Glomerular visceral epithelial cell (primary cell): ENCODE measurements around the gene GALM.
A peak's percentile ranks its signal among the peaks of the same experiment; 100 is the strongest.
"Not testable (repeated sequence)": the region's sequence is repeated elsewhere in the genome, so short reads cannot be mapped to it uniquely, and the experiment has no call there.

Experiments used
- DNase-seq: peaks from one replicate; pipeline ENCODE4 v3.0.0-alpha.2; 2016; ENCODE audit errors: extremely low spot score

GALM gene

DNA sequence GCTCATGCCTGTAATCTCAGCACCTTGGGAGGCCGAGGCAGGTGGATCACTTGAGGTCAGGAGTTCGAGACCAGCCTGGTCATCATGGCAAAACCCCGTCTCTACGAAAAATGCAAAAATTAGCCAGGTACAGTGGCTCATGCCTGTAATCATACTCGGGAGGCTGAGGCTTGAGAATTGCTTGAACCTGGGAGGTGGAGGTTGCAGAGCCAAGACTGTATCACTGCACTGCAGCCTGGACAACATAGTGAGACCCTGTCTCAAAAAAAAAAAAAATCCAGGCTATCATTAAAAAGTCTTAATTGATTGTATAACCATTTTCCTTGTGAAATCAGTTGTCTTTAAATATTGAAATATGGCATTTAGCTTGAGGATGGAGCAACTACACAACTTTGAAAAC lies 15.0 kb downstream of the GALM start:
- DNase-seq: not testable (repeated sequence)

DNA sequence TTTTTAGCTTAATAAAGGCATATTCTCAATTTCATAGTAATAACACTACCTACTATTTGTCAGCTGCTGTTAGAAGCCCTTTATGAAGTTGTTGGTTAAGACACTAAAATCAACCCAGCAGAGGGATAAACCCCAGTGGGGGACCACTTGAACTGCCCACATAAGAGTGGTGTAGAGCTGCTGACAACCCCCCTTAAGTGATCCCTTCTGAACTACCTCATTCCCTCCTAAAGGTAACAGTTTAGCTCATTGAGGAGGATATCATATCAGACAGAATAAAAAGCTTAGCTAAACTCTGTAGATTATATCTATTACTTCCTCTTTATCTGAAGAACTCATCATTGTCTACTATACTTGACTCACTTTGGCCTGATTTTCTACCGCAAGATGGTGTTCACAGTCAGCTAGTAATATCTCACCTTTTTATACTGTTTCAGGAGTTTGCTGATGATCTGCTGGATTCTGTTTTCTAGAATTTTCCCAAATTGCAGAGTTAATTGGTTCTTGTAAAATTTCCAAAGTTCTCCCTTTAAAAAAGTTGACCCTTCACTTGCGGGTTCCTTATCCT lies 16.2 kb downstream of the GALM start:
- DNase-seq: no peak

DNA sequence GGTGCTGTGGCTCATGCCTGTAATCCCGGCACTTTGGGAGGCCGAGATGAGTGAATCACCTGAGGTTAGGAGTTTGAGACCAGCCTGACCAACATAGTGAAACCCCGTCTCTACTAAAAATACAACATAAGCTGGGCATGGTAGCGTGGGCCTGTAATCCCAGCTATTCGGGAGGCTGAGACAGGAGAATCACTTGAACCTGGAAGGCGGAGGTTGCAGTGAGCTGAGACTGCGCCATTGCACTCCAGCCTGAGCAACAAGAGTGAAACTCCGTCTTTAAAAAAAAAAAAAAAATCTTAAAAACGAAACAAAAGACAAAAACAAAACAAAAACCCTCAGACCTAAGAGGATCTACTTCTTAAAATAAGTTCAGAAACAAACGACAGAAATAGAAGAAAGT lies 16.7 kb downstream of the GALM start:
- not testable (repeated sequence) for DNase-seq

DNA sequence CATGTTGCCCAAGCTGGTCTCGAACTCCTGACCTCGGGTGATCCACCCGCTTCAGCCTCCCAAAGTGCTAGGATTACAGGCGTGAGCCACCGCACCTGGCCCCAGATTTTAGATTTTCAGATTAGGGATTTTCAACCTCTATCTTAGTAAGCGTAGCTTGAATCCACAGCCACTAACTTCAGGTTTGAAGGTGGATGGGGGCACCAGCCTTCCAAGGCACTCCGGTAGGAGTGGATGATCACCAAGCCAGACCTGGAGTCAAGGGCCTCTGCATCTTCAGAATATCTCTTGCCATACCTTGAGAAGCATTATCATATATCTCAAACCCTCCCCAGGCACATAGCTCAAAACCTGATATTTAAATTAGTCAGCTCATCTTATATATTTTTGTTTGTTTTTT lies 17.9 kb downstream of the GALM start:
- DNase-seq: no peak

DNA sequence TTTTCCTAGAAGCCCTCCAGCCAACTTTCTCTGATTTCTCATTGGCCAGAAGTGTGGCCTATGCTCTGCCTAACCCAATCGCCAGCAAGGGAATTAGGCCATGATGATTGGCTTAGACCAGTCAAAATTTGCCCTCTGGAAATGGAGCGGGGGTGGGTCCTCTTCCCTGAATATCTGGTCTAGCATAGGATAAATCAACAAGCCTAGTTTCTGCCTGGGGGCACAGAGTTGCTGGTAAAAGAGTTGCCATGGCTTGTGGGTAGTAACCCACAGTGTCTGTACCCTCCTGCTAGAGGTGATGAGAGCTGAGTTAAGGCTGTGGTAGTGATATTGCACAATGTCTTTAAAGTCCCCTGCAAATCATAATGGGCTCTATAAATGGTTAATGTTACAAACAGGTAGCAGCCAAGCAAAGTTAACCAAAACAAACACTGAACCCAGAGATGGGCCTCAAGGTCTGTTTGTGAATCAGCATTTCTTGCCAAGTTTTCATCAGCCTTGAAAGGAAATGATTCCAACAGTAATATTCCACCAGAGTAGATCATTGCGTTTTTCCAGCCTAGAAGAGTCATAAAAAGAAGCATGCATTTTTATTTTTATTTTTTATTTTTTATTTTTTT lies 19.3 kb downstream of the GALM start:
- no peak for DNase-seq

DNA sequence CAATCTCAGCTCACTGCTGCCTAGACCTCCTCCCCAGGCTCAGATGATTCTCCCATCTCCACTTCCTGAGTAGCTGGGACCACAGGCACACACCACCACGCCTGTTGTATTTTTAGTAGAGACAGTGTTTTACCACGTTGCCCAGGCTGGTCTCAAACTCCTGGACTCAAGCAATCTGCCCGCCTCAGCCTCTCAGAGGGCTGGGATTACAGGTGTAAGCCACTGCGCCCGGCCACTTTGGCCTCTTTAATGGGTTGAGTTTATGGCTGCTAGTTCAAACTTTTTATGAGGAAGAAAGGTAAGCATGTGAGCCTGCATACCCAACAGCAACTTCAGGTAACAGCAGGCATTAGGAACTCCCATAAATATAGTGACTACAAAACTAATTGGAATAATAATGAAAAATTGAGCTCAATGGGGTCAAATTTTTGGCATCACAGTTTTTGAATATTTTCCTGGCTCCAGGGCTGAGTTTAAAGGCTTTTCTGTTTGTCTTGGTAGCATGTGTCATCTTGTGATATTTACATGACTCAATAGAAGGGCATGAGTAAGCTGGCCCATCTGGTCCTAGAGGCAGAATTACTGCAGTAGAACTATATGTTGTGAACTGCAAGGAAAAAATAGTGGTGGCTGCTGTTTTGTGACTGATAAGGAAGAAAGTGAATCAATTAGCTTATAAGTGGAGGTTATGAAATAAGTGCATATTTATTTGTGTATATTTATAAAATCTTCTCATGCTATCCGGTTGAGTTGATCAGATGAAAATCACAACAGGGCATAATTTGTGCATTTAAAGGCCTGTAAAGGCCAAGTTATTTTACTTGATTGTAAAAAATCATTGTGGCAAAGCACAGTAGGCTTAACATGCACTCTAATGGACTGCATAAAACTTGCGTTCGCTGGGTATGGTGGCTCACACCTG lies 24.8 kb downstream of the GALM start:
- DNase-seq: peak; percentile 57

GRCh38 chr2:38691994-38692393 lies 26.1 kb downstream of the GALM start:
- no peak for DNase-seq

DNA sequence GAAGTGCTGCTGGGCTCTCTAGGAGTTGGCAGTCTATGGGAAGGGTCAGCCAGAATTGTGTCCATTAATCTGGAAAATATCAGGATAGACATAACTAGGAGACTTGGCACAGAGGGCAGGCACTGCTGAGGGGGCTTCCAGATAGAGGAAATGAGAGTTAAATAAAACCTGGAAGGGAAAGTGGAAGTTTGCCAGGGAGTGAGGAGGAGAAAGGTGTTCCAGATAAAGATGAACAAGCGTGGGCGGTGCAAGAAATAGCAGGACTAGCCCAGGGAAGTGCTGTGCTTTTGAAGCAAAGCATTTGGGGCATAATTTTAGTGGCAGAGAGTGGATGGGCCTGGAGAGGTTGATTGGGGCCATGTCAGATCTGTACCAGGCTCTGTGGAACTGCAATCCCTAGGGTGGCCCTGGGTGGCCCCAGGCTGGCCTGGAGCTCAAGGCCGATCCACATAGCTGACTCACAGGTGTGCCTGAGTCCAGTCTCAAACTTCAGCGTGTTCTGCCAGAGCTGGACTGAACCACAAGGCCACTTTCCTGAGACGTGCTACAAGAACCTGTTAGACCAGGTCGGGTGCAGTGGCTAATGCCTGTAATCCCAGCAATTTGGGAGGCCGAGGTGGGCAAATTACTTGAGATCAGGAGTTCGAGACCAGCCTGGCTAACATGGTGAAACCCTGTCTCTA lies 26.9 kb downstream of the GALM start:
- no peak for DNase-seq

DNA sequence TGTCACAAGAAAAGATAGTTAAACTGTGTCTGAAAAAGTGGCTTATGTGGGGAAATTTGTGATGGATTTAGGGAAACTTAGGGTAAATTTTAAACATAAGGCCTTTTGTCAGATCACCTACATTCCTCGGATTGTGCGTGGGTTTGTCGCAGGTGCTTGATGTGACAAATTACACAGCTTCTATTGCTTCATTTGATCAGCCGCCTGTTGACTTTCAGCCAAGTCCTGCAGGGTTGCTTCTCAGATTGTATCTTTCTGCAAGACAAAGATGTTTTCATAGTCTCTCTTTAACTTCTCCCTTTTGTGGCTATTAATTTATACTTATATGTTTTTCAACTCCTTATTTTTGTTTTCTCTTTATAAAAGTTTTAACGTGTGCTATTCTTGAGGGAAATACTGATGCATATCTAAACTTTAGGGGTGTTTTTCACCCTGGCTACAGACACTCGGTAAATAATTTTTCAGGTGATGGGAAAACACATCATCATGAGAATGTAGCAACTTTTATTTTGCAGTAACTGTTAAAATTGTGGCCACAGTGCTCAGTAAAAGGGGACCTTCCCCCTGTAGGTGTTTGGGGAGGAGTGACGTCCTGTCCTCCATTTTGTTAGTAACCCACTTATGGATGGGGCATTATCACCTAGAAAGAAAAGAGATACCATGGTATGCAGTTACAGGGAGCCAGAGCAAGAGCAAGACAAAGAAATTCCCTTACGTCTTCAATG lies 31.4 kb downstream of the GALM start:
- no peak for DNase-seq

DNA sequence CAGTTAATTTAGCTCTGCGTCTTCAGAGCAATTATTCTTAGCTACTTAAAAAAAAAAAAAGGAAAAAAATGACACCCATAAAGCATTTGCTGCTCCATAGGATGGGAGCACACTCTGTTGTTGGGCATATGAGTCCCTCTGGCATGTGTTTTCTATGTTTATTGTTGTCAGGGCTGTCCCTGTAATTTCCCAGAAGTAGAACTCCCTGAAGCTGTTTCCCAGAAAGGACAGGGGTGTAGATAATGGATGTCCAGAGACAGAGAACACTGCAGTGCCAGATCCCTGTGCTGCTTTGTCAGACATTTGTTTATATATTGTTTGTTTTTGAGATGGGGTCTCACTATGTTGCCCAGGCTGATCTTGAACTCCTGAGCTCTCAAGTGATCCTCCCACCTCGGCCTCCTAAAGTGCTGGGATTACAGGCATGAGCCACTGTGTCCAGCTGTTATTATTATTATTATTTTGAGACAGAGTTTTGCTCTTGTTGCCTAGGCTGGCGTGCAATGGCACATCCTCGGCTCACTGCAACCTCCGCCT lies 32.6 kb downstream of the GALM start:
- DNase-seq: no peak

GRCh38 chr2:38700113-38700785 lies 34.3 kb downstream of the GALM start:
- no peak for DNase-seq

DNA sequence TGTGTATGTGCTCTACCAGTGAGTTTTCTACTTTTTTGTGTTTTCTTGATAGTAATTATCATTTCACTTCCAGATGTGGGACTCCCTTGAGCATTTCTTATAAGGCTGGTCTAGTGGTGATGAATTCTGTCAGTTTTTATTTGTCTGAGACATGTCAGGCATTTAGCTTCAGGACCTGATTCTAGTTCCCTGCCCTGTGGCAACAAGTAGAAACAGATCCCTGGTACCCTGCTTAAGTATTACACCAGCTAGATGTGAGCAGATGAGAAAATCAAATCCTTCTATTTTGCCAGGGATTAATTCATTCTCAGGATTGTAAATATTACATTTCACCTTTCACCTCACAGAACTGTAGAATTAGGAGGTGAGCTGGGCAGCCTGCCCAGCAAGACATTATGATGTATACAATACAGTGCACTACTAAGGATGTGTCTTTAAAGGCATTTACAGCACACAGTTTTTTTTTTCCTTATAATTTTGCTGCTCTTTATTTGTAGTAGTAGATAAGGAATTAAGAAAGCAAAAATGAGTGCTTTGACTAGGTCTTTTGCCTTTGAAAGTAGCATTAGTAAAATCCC lies 35.1 kb downstream of the GALM start:
- no peak for DNase-seq

- no peak for DNase-seq
Observed at GRCh38 chr2:38701542-38701941, 35.6 kb downstream of the GALM start.

- peak; percentile 58 for DNase-seq
Observed at GRCh38 chr2:38702413-38702812, 36.5 kb downstream of the GALM start.

- DNase-seq: not testable (repeated sequence)
Observed at GRCh38 chr2:38703336-38703735, 37.4 kb downstream of the GALM start.

DNA sequence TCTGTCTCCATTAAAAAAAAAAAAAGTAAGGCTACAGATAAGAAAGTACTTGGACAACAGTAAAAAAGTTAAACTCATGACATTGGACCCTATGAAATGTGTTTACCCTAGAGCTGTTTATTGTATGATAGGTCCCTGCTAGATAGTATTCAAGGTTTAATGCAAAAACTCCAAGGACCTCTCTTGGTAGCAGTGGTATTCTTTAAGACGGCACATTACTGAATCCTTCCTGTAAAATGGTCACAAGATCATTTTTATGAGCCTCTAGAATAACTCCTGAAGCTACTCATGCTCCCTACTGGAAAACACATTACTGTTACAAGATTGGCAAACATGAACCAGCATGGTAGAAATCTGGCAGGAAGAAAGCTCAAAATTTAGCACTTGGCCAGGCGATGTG lies 38.8 kb downstream of the GALM start:
- DNase-seq: no peak

- no peak for DNase-seq
Observed at GRCh38 chr2:38706846-38707345, 41.0 kb downstream of the GALM start.

- not testable (repeated sequence) for DNase-seq
Observed at GRCh38 chr2:38708491-38708890, 42.6 kb downstream of the GALM start.

GRCh38 chr2:38708900-38709566 lies 43.1 kb downstream of the GALM start:
- no peak for DNase-seq
